DMS153 treated with DMSO at 0.1 percent for 48 hours (cell line): ENCODE results near the gene CD302.
"Not testable (repeated sequence)": the region's sequence is repeated elsewhere in the genome, so short reads cannot be mapped to it uniquely, and the experiment has no call there.

ENCODE experiments used
- DNase-seq: peaks from one replicate; lab custom pipeline; 2025; ENCODE audit not compliant: unreplicated experiment; lab: John Stamatoyannopoulos, UW

The CD302 gene

DNA sequence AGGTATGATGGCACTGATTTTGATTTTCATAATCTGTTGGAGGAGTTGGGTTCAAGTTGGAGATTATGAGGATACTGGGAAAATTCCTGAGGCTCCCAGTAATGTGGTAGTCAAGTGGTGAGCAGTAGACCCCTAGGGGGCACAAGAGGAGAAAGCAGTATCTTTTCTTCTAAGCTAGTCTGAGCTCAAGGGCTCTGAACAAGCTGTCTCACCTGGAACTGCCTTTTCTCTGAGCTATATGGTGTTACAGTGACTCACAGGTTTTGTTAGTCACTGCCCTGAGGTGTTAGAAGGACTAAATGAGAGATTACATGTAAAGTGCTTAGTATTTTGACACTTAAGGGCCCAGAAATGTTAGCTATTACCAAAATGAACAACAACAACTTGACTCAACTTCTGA, 42.2 kb downstream of the CD302 start:
- no peak for DNase-seq

DNA sequence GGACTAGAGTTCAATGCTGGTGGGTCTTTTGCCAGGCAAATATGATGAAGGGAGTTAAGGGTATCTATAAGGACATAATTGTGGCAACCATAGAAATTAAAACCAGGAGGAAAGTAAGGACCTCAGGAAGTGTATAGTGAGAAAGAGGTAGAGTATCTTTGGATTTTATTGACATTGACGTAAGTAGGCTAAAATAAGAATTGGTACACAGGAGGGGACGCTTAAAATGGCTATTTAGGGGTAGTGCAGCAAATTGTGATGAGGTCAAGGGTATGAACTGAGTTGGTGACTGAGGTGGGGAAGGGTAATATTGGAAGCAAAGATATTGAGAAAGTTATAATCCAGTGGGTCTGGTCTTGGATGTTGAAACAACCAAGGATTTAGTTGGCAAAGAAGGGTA, 43.0 kb downstream of the CD302 start:
- no peak for DNase-seq

DNA sequence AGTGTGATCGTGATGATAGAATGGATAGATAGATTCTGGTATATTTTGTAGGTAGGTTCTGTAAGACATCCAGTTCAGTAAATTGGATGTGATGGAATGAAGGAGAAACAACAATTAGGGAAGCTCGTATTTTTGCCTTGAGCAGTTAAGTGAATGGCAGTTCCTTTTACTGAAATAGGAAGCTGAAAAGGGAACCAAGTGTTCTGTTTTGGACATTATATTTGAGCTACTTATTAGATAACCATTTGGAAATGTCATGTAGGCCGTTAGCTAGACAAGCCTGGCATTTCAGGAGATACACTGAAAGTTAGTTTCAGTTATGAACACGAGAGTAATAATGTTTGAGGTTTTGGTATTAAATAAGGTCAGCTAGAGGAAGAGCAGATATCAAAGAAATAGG, 44.2 kb downstream of the CD302 start:
- DNase-seq, result no peak

DNA sequence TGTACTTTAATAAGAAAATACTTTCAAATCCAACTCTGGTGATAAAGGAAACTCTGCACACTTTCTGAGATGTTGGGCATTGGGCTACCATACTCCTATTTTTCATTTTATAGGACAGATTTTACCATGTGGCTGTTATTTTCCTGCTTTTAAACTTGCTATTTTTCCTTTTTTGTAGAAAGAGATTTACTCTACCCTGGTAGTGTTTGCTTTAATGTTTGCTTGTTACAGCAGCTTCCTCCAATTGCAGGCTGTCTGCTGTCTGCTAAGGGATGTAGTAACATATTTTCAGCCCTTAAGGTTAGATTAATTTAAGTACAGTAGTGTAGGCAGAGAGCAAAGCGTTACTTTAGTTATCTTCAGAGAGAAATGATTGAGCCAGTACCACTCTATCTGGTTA, 47.1 kb downstream of the CD302 start:
- DNase-seq, result no peak

DNA sequence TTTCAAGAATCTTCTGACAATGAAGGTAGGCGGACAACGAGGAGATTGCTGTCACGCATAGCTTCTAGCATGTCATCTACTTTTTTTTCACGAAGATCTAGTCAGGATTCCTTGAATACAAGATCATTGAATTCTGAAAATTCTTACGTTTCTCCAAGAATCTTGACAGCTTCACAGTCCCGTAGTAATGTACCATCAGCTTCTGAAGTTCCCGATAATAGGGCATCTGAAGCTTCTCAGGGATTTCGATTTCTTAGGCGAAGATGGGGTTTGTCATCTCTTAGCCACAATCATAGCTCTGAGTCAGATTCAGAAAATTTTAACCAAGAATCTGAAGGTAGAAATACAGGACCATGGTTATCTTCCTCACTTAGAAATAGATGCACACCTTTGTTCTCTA, 49.9 kb downstream of the CD302 start:
- no peak for DNase-seq

DNA sequence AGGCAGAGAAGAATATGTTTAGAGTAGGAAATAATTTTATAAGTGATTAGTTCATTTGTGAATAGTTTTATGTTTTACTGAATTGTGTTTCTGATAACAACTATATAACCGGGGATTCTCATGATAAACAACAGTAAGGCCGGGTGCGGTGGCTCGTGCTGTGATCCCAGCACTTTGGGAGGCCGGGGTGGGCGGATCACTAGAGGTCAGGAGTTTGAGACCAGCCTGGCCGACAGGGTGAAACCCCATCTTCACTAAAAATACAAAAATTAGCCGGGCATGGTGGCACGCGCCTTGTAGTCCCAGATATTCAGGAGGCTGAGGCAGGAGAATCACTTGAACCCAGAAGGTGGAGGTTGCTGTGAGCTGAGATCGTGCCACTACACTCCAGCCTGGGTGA, 52.8 kb downstream of the CD302 start:
- not testable (repeated sequence) for DNase-seq

DNA sequence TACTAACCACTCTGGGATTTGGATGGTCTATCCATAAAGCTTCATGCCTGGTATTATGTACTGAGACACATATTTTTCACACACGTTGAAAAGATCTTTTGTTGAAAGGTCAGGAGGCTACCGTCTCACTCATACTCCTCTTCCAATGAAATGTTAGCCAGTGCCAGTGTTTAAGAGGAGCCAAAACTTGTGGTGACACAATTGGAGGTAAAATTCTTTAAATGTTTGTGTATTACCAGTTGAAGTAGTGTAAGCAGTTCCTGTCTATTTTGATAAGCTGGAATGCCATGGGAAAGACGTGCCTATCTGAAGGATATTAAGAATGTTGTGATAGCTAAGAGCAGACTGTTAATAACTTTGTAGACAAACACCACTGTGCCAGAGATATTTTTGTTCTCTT, 53.6 kb downstream of the CD302 start:
- no peak for DNase-seq

DNA sequence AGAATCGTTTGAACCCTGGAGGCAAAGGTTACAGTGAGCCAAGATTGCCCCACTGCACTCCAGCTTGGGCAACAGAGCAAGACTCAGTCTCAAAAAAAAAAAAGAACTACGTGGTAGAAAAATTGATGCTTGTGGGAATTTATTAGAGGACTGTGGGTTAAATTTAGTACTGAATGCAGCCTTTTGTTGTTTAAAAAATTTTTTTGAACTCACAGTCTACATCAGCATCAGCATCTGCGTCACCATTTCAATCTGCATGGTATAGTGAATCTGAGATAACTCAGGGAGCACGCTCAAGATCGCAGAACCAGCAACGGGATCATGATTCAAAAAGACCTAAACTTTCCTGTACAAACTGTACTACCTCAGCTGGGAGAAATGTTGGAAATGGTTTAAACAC, 55.2 kb downstream of the CD302 start:
- no peak for DNase-seq

DNA sequence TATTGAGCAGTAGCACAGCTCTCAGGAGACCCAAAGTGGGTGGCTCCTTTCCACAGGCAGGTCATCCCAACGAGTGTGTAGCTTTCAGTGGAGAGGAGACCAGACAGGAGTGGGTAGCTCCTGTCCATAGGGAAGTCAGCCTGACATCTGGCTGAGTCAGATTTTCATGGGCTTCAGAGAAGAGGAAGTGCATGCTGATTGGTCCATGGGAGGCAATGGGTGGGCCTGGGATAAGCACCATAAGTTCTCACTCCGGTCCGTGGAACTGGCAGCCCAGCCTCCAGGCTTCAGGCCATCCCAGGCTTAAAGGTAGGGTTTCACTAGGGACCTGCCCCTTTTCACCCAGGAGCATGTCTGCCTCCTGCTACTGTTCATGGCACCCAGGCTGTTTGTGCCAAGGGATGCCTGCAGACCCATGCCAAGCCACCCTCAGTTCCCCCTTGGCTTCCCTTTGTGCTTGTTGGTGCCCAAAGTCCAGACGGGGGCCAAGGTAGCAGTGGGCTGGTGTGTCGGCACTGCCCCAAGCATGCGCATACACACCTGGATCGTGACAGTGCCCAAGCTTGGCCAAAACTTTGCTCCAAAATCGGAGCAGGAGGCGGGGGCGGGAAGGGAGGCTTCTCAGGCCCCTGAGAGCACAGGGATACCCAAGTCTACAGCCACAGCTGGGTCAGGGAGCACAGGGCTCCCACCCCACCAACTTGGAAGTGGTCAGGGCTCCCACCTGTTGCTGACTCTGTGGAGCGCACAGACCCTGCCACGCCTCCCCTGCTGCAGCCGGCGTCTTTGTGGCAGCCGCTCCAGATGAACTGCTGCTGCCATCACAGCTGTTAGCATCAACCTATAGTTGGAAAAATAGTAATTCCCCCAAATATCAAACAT, 59.3 kb downstream of the CD302 start:
- no peak for DNase-seq

DNA sequence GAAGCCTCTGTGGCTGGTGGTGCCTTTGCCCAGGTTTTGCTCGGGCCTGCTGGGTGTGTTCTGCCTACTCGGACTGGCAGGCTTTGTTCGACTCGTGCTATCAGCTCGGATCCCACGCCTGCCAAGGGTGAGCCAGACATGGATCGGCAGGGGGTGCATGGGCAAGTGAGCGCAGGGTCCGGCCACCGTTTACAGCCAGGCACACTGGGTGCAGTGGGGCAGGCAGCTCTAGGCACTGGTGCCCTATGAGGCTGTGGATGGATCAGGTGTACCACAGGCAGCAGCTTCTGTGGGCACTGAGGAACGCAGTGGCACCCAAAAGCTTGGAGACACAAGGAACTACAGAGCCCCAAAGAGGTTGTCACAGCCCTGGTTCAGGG, 60.1 kb downstream of the CD302 start:
- no peak for DNase-seq

DNA sequence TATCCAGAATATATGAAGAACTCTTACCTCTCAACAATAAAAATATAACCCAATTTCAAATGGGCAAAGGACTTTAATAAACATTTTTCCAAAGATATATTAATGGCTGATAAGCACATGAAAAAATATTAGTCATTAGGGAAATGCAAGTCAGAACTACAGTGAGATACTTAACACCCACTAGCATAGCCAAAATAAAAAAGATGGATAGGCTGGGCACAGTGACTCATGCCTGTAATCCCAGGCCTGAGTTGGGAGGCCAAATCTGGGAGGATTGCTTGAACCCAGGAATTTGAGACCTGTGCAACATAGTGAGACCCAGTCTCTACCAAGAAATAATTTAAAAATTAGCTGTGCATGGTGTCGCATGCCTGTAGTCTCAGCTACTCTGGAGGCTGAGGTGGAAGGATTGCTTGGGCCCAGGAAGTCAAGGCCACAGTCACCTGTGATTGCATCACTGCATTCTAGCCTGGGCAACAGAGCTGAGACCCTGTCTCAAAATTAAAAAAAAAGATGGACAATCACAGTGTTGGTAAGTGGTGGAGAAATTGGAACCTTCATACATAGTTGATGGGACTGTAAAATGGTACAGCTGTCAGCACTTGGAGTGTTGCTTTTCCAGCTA, 60.6 kb downstream of the CD302 start:
- DNase-seq, result no peak

DNA sequence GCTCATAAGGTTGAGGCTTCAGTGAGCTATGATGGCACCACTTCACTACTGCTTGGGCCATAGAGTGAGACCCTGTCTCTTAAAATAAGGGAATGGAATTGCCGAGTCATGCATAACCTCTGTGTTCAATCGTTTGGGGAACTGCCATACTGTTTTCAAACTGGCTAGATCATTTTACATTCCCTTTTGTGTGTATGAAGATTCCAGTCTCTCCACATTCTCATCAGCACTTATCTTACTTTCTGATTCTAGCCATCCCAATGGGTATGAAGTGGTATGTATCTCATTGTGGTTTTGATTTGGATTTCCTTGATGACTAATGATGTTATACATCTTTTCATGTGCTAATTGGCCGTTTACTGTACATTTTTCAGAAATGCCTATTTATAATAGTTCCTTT, 62.0 kb downstream of the CD302 start:
- DNase-seq, result no peak

DNA sequence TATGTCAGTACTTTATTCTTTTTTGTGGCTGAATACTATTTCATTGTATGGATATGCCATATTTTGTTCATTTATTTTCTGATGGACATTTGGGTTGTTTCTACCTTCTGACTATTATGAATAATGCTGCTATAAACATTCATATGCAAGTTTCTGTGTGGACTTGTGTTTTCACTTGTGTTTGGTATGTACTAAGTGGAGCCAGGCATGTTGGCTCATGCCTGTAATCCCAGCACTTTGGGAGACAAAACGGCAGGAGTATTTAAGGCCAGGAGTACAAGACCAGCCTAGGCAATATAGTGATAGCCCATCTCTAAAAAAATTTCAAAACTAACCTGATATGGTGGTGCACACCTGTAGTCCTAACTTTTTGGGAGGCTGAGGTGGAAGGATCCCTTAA, 62.4 kb downstream of the CD302 start:
- no peak for DNase-seq

DNA sequence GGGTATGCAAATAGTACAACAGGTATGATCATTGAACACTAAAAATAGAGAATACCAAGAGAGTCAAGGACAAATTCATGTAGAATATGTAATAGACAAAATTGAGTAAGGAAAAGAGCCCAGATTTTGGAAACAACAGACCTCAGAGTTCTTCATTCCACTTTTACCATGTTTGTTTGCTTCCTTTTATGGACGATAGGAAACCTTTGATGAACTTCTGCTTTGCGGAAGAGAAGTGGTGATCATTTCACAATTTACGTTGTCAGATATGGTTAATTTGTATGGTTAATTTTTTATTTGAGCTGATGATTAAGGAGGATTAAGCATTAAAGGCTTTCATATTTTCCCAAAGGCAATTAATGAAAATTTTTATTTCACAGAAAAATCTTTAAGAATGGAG, 69.4 kb downstream of the CD302 start:
- DNase-seq, result no peak

DNA sequence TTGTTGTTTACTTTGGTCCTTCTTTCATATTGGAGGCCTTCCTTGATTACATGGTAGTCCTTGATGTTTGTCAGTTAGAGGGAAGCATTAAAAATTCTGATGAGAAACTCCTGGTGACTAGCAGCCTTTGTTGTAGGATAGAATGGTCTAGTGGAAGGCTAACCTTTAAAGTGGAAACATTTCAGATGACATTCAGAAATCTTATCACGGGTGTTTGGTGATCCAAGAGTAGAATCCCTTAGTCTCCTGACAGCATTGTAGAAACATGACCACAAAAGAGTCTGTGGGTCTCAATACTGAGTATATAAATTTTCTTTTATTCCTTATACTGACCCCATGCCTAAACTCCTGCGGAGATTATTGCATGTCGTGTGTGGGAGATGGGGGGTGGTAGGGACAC, 72.3 kb downstream of the CD302 start:
- no peak for DNase-seq

DNA sequence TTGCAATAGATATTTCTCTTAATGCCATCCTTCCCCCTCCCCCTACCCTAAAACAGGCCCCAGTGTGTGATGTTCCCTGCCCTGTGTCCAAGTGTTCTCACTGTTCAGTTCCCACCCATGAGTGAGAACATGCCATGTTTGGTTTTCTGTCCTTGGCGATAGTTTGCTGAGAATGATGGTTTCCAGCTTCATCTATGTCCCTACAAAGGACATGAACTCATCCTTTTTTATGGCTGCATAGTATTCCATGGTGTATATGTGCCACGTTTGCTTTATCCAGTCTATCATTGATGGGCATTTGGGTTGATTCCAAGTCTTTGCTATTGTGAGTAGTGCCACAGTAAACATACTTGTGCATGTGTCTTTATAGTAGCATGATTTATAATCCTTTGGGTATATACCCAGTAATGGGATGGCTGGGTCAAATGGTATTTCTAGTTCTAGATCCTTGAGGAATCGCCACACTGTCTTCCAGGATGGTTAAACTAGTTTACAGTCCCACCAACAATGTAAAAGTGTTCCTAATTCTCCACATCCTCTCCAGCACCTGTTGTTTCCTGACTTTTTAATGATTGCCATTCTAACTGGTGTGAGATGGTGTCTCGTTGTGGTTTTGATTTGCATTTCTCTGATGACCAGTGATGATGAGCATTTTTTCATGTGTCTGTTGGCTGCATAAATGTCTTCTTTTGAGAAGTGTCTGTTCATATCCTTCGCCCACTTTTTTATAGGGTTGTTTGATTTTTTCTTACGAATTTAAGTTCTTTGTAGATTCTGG, 73.0 kb downstream of the CD302 start:
- DNase-seq, result not testable (repeated sequence)

DNA sequence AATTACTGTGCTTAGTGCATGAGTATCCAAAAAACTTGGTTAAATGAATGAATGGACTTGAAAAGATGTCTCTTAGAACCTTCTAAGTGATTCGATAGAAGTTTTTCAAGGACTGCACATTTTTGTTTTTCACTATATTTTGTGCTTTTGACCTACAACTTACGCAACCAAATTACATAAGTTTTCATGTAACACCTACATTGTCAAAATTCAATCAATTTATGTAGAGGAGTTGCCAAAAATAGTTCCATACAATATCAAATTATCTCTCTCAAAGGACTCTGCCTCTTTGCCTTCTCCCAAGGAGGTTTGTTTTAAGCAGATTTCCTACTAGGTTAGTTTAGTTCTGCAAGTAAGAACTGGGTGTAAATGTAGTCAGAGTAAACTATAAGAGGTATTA, 75.4 kb downstream of the CD302 start:
- no peak for DNase-seq

DNA sequence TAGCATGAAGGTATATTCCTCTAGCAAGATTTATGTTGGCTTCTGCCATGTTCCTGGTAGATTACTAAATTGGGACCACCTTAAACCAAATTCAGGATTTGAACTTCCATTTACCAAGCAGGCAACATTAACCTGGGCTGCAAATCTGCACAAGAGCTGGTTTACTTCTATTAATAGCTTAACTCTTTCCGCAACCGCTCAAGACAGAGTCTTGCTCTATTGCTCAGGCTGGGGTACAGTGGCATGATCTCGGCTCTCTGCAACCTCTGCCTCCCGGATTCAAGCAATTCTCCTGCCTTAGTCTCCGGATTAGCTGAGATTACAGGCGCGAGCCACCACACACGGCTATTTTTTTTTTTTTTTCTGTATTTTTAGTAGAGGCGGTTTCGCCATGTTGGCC, 77.3 kb downstream of the CD302 start:
- no peak for DNase-seq
